ENCODE data around the gene CLIC4. TPM values are rescaled to one million over a fixed set of nuclear protein-coding genes. Genes with fewer than 3 reads are reported as not detected.

CLIC4 gene
- total and polyA plus RNA-seq, 3 experiments from 2014 or later, result 0.18 to 13.2 (median 12.8) TPM

GRCh38 chr1:24857507-24858133 lies 112.4 kb downstream of the CLIC4 start:
- H3K27me3 ChIP-seq (ENCODE audit: insufficient read depth, low read length, poor library complexity, severe bottlenecking), result no peaks in the 10 kb centered on the region
- no peaks in the 10 kb centered on the region for H3K36me3 Mint-ChIP-seq
- peaks cover 18% of the 10 kb centered on the region for H3K4me1 ChIP-seq (ENCODE audit: insufficient read depth, low read length)
- ChIA-PET CTCF (interaction anchor here (0.7 to 1.2 kb wide), 2 partner anchors 10 to 169 kb away, joined by 3 to 4 read pairs; no protein-coding TSS in a partner anchor), POLR2A (no interaction called here)
- H3K27ac ChIP-seq (ENCODE audit: low read depth, low read length), result no peak overlapping the region
- no peak for DNase-seq
- peaks cover 25 to 37% (median 36%) of the 10 kb centered on the region in 3 donors for H3K4me1 Mint-ChIP-seq
- no peaks in the 10 kb centered on the region for H3K27me3 Mint-ChIP-seq
- H3K4me3 ChIP-seq (ENCODE audit: low read length), result no peak overlapping the region
- H3K4me3 Mint-ChIP-seq, result peak overlapping the region; percentile 53 to 86 (median 80)
- no peaks in the 10 kb centered on the region for H3K9me3 ChIP-seq (ENCODE audit: low read length)
- H3K9me3 Mint-ChIP-seq, result no peaks in the 10 kb centered on the region
- H3K36me3 ChIP-seq (ENCODE audit: insufficient read depth, low read length), result no peaks in the 10 kb centered on the region
- peak overlapping the region; percentile 35 to 96 (median 88) for H3K27ac Mint-ChIP-seq

GRCh38 chr1:24858277-24858676 lies 113.0 kb downstream of the CLIC4 start:
- ChIA-PET POLR2A (no interaction called here), CTCF (interaction anchor here (0.7 to 1.2 kb wide), 2 partner anchors 11 to 39 kb away, joined by 4 read pairs; no protein-coding TSS in a partner anchor)
- no peaks in the 10 kb centered on the region for H3K36me3 Mint-ChIP-seq

GRCh38 chr1:24859063-24860010 lies 114.1 kb downstream of the CLIC4 start:
- peaks cover 25 to 37% (median 36%) of the 10 kb centered on the region in 3 donors for H3K4me1 Mint-ChIP-seq
- CTCF ChIA-PET, result interaction anchor here (0.6 to 1.5 kb wide), 4 partner anchors 8 to 210 kb away, joined by 3 to 4 read pairs (median 3); no protein-coding TSS in a partner anchor

More at GRCh38 chr1:24858277-24858676, 113.0 kb downstream of the CLIC4 start:
- no peaks in the 10 kb centered on the region for H3K9me3 Mint-ChIP-seq
- Histone ChIP-seq H3K4me1 (ENCODE audit: insufficient read depth, low read length) (peaks cover 18% of the 10 kb centered on the region), H3K4me3 (ENCODE audit: low read length) (no peak overlapping the region), H3K9me3 (ENCODE audit: low read length) (no peaks in the 10 kb centered on the region), H3K27ac (ENCODE audit: low read depth, low read length) (no peak overlapping the region), H3K36me3 (ENCODE audit: insufficient read depth, low read length) (no peaks in the 10 kb centered on the region), H3K27me3 (ENCODE audit: insufficient read depth, low read length, poor library complexity, severe bottlenecking) (no peaks in the 10 kb centered on the region)
- no peaks in the 10 kb centered on the region for H3K27me3 Mint-ChIP-seq
- peak overlapping the region in 5 of 7 donors; percentile 3 to 66 (median 37) for H3K4me3 Mint-ChIP-seq
- H3K27ac Mint-ChIP-seq, result peak overlapping the region in 6 of 8 donors; percentile 28 to 68 (median 41)
- peaks cover 25 to 37% (median 36%) of the 10 kb centered on the region in 3 donors for H3K4me1 Mint-ChIP-seq
- no peak for DNase-seq

GRCh38 chr1:24860841-24861240 lies 115.6 kb downstream of the CLIC4 start:
- no peak overlapping the region for H3K4me3 ChIP-seq (ENCODE audit: low read length)
- DNase-seq, result no peak
- no peaks in the 10 kb centered on the region for H3K27me3 ChIP-seq (ENCODE audit: insufficient read depth, low read length, poor library complexity, severe bottlenecking)
- Mint-ChIP-seq H3K4me3 (no peak overlapping the region), H3K9me3 (no peaks in the 10 kb centered on the region), H3K4me1 (peaks cover 21 to 29% (median 28%) of the 10 kb centered on the region in 3 donors), H3K27ac (no peak overlapping the region), H3K36me3 (peaks cover 0 to 5% (median 0%) of the 10 kb centered on the region in 3 donors), H3K27me3 (peaks cover 0 to 3% of the 10 kb centered on the region in 2 donors)
- H3K9me3 ChIP-seq (ENCODE audit: low read length), result no peaks in the 10 kb centered on the region
- H3K36me3 ChIP-seq (ENCODE audit: insufficient read depth, low read length), result no peaks in the 10 kb centered on the region
- ChIA-PET POLR2A (interaction anchor here (0.7 kb wide), 2 partner anchors 7 to 104 kb away, joined by 4 to 5 read pairs; no protein-coding TSS in a partner anchor), CTCF (interaction anchor here (1.1 to 1.2 kb wide), 2 partner anchors 51 to 244 kb away, joined by 3 read pairs; no protein-coding TSS in a partner anchor)
- H3K4me1 ChIP-seq (ENCODE audit: insufficient read depth, low read length), result peaks cover 14% of the 10 kb centered on the region
- no peak overlapping the region for H3K27ac ChIP-seq (ENCODE audit: low read depth, low read length)

More at GRCh38 chr1:24859063-24860010, 114.1 kb downstream of the CLIC4 start:
- peaks cover 18% of the 10 kb centered on the region for H3K4me1 ChIP-seq (ENCODE audit: insufficient read depth, low read length)
- H3K9me3 ChIP-seq (ENCODE audit: low read length), result no peaks in the 10 kb centered on the region
- Mint-ChIP-seq H3K27me3 (peaks cover 0 to under 1% of the 10 kb centered on the region in 2 donors), H3K36me3 (peaks cover 0 to 4% (median 0%) of the 10 kb centered on the region in 3 donors), H3K27ac (no peak overlapping the region), H3K4me3 (no peak overlapping the region), H3K9me3 (no peaks in the 10 kb centered on the region)
- no peaks in the 10 kb centered on the region for H3K27me3 ChIP-seq (ENCODE audit: insufficient read depth, low read length, poor library complexity, severe bottlenecking)
- no peak for DNase-seq
- H3K4me3 ChIP-seq (ENCODE audit: low read length), result no peak overlapping the region
- no peak overlapping the region for H3K27ac ChIP-seq (ENCODE audit: low read depth, low read length)
- POLR2A ChIA-PET, result no interaction called here
- no peaks in the 10 kb centered on the region for H3K36me3 ChIP-seq (ENCODE audit: insufficient read depth, low read length)

- POLR2A ChIA-PET, result no interaction called here
Measured at GRCh38 chr1:24861821-24862727, 116.8 kb downstream of the CLIC4 start.

GRCh38 chr1:24862775-24863483 lies 117.7 kb downstream of the CLIC4 start:
- Histone ChIP-seq H3K27me3 (ENCODE audit: insufficient read depth, low read length, poor library complexity, severe bottlenecking) (no peaks in the 10 kb centered on the region), H3K9me3 (ENCODE audit: low read length) (no peaks in the 10 kb centered on the region), H3K4me1 (ENCODE audit: insufficient read depth, low read length) (no peaks in the 10 kb centered on the region), H3K27ac (ENCODE audit: low read depth, low read length) (no peak overlapping the region), H3K4me3 (ENCODE audit: low read length) (no peak overlapping the region), H3K36me3 (ENCODE audit: insufficient read depth, low read length) (no peaks in the 10 kb centered on the region)
- no peak overlapping the region for H3K4me3 Mint-ChIP-seq
- ChIA-PET POLR2A (no interaction called here), CTCF (interaction anchor here (1.3 kb wide), 1 partner anchor 15 kb away, joined by 3 read pairs; no protein-coding TSS in a partner anchor)
- no peak for DNase-seq
- peaks cover 8 to 13% (median 9%) of the 10 kb centered on the region in 3 donors for H3K4me1 Mint-ChIP-seq
- peak overlapping the region in 1 of 8 donors; percentile 58 for H3K27ac Mint-ChIP-seq
- peaks cover 0 to 3% of the 10 kb centered on the region in 2 donors for H3K27me3 Mint-ChIP-seq
- H3K36me3 Mint-ChIP-seq, result peaks cover 0 to 5% (median 0%) of the 10 kb centered on the region in 3 donors
- no peaks in the 10 kb centered on the region for H3K9me3 Mint-ChIP-seq

More at GRCh38 chr1:24861821-24862727, 116.8 kb downstream of the CLIC4 start:
- Histone ChIP-seq H3K9me3 (ENCODE audit: low read length) (no peaks in the 10 kb centered on the region), H3K27me3 (ENCODE audit: insufficient read depth, low read length, poor library complexity, severe bottlenecking) (no peaks in the 10 kb centered on the region), H3K27ac (ENCODE audit: low read depth, low read length) (no peak overlapping the region), H3K36me3 (ENCODE audit: insufficient read depth, low read length) (no peaks in the 10 kb centered on the region), H3K4me3 (ENCODE audit: low read length) (no peak overlapping the region), H3K4me1 (ENCODE audit: insufficient read depth, low read length) (peaks cover 4% of the 10 kb centered on the region)
- DNase-seq, result no peak
- peaks cover 0 to 5% (median 0%) of the 10 kb centered on the region in 3 donors for H3K36me3 Mint-ChIP-seq
- peaks cover 0 to 3% of the 10 kb centered on the region in 2 donors for H3K27me3 Mint-ChIP-seq
- peak overlapping the region in 1 of 8 donors; percentile 58 for H3K27ac Mint-ChIP-seq
- H3K9me3 Mint-ChIP-seq, result no peaks in the 10 kb centered on the region
- CTCF ChIA-PET, result interaction anchor here (0.7 kb wide), 1 partner anchor 14 kb away, joined by 3 read pairs; no protein-coding TSS in a partner anchor
- H3K4me1 Mint-ChIP-seq, result peaks cover 14 to 20% (median 16%) of the 10 kb centered on the region in 3 donors
- peak overlapping the region in 1 of 7 donors; percentile 34 for H3K4me3 Mint-ChIP-seq

- H3K4me3 Mint-ChIP-seq, result no peak overlapping the region
- Histone ChIP-seq H3K4me1 (ENCODE audit: insufficient read depth, low read length) (no peaks in the 10 kb centered on the region), H3K36me3 (ENCODE audit: insufficient read depth, low read length) (no peaks in the 10 kb centered on the region), H3K27me3 (ENCODE audit: insufficient read depth, low read length, poor library complexity, severe bottlenecking) (no peaks in the 10 kb centered on the region), H3K9me3 (ENCODE audit: low read length) (no peaks in the 10 kb centered on the region), H3K4me3 (ENCODE audit: low read length) (no peak overlapping the region), H3K27ac (ENCODE audit: low read depth, low read length) (no peak overlapping the region)
- no peak overlapping the region for H3K27ac Mint-ChIP-seq
- no peaks in the 10 kb centered on the region for H3K9me3 Mint-ChIP-seq
- ChIA-PET CTCF (no interaction called here), POLR2A (no interaction called here)
- no peak for DNase-seq
- peaks cover 0 to 5% (median 0%) of the 10 kb centered on the region in 3 donors for H3K36me3 Mint-ChIP-seq
- H3K4me1 Mint-ChIP-seq, result peaks cover 0 to 3% (median 0%) of the 10 kb centered on the region in 3 donors
- peaks cover 0 to 5% of the 10 kb centered on the region in 2 donors for H3K27me3 Mint-ChIP-seq
Measured at GRCh38 chr1:24864370-24864777, 119.1 kb downstream of the CLIC4 start.

Data from CD8-positive, alpha-beta memory T cell (primary cell).